AML-193 (cell line): ENCODE measurements around the gene PKN2.

Experiments
- DNase-seq, 2 experiments: peaks; one replicate each; lab custom pipeline; 2025; lab: John Stamatoyannopoulos, UW

The PKN2 gene

DNA sequence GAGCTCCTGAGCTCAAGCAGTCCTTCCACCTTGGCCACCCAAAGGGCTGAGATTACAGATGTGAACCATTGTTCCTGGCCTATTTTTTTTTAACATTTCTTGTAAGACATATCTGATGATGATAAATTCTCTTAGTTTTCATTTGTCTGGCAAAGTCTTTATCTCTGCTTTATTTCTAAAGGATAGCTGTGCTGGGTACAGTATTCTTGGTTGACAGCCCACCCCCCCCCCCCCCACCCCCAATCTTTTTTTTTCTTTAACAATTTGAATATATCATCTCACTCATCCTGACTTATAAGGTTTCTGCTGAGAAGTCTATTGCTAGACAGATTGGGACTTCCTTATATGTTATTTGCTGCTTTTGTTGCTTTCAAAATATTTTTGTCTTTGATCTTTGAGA lies 51.3 kb downstream of the PKN2 start:
- DNase-seq: no peak

DNA sequence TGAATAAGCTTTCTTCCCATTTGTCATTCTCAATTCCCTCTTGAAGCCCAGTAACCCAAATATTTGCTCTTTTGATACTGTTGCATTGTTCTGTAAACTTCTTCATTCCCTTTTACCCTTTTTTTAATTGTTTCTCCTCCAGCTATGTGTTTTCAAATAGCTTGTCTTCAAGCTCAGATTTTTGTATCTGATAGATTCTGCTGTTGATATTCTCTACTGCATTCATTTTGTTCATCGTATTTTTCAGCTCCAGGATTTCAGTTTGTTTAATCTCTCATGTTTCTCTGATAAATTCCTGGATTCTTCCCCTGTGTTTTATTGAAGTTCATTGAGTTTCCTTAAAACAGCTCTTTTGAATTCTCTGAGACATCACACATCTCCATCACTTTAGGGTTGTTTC lies 51.8 kb downstream of the PKN2 start:
- DNase-seq: no peak

DNA sequence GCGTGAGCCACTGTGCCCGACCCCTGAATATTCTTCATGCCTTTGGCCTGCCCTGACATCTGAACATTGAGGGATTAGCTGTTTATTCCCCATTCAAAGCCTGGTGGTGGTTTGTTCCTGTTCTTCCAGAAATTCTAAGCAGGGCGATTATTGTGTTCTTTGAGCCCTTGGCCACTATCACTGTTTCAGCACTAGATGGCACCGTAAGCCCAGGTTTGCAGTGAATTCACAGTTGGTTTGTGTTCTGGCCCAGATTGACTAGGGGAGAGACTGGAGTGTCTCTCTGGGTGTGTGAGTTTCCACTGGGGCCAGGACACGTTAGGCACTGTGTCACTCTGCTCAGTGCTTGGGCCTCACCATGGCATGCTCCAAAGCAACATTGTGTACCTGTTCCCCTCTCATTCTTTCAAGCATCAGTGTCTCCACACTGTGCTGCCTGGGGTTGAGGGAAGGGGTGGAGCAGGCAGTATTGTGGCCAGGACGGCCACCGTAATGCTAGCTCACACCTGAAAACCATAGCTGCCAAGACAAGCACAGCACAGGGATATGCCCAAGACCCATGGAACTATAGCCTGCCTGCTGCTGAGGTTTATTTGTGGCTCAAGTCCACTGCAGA lies 52.7 kb downstream of the PKN2 start:
- DNase-seq: peak; percentile 24 to 32

DNA sequence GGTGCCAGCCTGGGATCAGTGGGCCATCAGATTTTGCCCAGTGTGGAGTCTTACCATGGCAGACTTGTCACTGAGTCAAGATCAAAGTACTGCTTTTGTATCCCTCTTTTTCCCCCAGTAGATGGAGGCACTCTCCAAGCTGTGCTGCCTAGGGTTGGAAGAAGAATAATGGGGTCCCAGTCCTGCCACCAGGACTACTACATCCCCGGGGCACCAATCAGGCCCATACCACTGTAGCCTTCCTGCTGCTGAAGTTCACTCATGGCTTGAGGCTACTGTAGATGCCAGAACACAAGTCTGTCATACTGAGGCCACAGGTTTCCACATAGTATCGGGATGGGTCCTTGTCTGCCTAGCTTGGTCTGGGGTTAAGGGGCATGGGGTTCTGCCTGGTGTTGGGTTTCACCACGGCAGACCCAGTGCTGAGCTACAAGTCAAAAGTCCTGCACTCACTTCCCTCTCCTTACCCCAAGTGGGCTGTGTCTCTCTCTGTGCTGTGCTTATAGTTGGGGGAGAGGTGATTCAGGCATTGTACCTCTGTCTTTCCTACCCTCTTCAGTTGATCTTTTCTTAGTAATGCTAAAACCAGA lies 53.4 kb downstream of the PKN2 start:
- no peak for DNase-seq

DNA sequence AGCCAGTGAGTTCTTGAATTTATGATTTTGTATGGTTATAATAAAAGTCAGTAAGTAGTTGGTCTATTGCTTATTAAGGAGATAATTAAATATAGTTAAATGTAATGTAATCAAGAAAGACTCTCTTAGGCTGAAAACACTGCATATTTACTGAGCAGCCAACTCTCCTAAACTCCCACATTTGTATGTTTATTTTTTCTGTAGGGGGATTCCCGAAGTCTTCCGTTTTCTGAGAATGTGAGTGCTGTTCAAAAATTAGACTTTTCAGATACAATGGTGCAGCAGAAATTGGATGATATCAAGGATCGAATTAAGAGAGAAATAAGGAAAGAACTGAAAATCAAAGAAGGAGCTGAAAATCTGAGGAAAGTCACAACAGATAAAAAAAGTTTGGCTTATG lies 56.7 kb downstream of the PKN2 start:
- no peak for DNase-seq

DNA sequence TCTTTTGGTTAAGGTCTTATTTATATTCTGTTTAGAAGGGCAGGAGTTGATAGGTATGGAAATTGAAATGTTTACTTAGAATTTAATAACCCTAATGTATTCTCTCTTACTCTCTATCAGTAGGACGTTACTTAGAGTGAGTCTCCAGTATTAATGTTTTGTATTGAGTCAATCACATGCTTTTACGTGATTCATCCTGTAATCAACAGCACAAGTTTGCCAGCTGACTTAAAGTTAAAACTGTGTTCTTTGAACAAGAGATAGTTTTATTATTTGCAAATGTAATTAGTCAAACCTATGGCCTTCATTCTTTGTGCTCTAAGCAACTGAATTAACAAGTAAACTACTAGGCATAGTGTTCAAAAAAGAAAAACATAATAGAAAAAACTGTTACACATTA lies 57.3 kb downstream of the PKN2 start:
- DNase-seq: no peak

DNA sequence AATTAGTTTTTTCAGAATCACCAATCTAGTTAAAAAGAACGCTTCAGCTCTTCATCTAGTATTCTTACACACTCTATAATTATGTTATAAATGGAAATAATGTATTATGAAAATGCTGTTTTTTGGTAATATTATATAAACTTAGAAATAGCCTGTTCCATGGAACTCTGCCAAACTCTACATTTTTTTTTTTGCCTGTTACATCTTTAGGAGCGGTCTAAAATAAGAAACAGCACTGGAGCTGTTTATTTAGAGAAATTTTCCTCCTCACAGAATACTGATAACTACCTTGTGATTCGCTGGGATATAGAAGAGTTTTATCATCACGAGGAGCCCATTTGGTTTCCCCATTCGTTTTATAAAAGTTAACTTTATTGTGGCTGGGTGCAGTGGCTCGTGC lies 58.5 kb downstream of the PKN2 start:
- DNase-seq: no peak

DNA sequence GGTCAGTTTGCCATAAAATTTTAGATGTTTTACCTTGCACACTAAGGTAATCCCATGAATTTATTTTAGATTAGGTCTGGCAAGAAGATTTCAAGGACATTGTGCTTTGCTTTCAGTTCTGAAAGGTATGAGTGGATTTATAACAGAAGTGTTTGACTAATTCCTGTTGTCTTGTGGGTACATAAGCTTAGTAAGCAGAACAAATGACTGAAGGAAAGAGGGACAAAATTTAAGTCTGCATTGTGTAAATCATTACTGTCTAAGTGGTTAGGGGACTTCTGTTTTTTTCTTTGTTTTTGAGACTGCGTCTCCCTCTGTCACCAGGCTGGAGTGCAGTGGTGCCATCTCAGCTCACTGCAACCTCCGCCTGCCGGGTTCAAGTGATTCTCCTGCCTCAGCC lies 60.1 kb downstream of the PKN2 start:
- no peak for DNase-seq

DNA sequence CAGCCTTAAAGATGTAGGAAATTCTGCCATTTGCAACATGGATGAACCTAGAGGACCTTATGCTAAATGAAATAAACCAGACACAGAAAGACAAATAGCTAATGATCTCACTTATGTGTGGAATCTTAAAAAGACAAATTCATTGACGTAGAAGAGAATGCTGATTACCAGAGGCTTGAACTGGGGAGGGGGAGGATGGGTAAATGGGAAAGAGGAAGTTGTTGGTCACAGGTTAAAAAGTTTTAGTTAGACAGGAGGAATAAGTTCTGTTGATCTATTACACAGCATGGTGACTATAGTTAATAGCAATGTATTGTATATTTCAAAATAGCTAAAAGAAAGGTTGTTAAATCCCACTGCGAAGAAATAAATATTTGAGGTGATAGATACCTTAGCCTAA lies 62.8 kb downstream of the PKN2 start:
- DNase-seq: peak in 1 of 2 experiments; percentile 7

DNA sequence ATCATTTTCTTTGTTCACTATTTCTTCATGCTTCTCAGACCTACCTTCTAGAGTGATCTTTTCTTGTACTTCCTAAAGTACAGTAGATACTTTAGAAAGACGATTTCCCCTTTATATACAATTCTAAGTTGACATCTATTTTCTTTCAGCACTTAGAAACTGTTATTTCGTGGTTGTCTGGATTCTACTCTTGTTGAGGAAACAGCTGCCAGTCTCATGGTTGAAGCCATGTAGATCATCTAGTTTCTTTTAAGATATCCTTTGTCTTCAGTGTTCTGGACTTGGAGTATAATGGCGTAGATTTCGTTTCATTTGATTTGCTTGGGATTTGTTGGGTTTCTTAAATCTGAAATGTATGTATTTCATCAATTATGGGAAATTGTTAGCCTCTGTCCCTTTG lies 67.6 kb downstream of the PKN2 start:
- DNase-seq: no peak

DNA sequence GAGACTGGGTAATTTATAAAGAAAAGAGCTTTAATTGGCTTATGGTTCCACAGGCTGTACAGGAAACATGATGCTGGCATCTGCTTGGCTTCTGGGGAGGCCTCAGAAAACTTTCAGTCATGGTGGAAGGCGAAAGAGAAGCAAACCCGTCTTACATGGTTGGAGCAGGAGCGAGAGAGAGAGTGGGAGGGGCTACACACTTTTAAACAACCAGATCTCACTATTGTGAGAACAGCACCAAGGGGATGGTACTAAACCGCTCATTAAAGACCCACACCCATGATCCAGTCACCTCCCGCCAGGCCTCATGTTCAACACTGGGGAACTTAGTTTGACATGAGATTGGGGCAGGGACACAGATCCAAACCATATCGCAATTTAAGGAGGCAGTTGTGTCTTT lies 69.4 kb downstream of the PKN2 start:
- DNase-seq: no peak

DNA sequence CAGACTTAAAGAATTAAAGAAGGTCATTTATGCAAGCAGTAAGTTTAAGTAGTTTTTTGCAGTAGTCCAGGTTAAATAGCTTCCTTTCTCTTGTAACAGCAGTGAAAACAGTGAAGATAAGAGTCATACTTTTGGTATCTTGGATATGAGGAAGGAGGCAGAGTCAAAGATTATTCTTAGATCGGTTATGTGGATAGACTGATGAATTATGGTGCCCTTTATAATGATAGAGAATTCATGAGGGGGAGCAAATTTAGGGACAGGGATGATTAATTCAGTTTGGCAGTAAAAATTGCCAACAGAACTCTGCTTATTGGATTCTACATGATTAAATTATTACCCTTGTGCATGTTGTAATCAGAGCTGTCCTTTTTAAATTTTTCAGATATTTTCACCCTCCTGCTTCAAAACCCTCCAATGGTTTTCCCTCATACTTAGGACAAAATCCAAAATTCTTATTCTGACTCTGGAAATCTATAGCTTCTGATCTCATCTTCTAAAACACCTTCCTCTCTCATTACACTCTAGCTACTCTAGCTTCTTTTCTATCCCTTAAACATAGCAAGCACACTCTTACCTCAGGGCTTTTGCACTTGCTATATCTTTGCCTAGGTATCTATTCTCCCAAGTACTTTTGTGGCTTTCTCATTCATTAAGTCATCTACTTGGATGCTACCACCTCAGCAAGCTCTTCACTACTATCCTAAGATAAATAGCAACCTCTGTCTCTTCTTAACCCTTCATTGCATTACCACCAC lies 79.8 kb downstream of the PKN2 start:
- no peak for DNase-seq

DNA sequence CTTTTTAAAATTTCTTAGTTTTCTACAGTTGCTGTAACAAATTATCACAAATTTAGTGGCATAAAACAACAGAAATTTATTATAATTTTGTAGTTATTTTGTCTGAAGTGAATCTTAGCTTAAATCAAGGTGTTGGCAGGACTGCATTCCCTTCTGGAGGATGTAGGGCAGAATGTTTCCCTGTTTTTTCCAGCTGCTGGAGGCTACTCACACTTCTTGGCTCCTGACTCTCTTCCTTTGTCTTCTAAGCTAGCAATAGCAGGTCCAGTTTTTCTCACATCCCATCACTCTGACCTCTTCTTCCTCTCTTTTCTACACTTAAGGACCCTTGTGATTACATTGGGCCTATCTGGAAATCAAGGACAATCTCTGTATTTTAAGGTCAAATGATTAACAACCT lies 84.1 kb downstream of the PKN2 start:
- no peak for DNase-seq

DNA sequence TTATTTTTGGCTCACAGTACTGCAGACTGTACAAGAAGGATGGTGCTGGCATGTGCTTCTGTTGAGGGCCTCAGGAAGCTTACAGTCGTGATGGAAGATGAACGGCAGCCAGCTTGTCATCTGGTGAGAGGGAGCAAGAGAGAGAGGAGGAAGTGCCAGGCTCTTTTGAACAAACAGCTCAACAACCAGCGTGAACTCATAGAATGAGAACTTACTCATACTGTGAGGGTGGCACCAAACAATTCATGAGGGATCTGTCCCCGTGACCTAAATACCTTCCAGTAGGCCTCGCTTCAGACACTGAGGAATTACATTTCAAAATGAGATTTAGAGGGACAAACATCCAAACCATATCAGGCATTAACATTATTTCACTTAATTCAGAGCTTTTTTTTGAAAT lies 84.7 kb downstream of the PKN2 start:
- no peak for DNase-seq

DNA sequence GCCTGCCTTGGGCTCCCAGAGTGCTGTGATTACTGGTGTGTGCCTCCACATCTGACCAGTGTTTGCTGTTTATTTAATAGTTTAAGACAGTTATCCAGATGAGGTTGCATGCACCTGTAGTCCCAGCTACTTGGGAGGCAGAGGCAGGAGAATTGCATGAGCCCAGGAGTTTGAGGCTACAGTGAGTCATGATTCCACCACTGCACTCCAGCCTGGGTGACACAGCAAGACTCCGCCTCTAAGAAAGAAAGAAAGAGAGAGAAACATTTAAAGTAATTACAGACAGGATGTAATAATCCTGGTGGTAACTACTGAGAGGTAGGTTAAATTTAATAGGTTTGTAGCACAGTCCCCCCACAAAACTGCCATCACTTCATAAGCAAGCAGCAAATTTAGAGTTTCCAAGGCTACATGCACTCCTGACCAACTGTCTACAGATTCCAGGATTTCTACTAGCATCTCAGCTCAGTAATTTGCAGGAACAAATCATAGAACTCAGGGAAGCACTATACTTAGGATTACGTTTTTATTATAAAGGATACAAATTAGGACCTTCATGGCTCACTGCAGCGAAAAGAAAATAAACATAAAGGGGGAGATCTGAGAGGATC lies 89.6 kb downstream of the PKN2 start:
- DNase-seq: no peak

DNA sequence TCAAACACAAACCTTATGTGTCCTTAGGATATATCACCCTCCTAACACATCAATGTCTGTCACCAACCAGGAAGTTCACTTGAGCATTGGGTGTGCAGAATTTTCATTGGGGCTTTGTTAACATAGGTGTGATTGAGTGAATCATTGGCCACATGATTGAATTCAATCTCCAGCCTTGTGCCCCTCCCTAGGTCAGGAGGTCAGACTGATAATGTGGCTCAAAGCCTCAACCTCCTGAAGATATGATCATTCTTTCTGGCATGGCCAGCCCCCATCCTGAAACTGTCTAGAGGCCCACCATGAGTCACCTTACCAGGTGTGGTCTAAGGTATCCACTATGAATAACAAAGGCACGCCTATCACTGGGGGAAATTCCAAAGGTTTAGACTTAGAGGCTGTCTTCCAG lies 90.1 kb downstream of the PKN2 start:
- no peak for DNase-seq

DNA sequence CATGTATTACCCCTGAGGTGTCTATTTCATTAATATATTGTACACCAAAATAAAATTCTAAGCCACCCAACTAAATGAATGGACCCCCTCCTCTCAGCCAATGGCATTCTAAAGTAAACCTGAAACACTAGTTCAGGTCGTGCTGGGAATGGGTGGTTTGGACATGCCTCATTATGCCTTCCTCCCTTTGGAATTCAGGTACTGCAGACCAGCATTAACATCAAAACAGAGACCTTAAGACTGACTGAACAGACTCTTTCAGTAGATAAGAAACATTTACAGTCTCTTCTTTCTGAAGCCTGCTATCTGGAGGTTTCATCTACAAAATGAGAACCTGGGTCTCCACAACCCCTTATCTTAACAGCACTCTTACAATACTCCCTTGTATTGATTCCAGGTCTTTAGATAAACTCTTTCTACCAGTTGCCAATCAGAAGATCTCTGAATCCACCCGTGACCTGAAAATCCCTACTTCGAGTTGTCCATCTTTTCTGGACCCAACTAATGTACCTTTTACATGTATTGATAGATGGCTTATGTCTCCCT lies 93.6 kb downstream of the PKN2 start:
- no peak for DNase-seq

DNA sequence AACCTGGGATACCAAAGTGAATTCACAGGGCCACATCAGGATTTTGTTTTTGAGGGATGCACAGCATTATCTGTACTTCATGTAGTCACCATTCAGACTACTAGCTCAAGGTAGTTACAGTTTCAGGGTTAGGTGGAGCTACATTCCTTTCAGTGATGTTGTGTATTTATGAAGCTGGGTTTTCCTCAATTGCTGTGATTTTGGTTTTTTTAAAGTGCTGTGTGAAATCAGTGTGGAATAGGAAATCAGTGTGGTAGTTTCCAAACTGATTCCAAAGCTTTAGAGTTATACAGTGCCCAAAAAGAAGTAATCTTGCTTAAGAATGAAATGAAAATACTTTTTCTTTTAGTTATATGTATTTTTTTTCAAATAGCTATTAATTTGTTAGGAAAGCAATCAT lies 95.8 kb downstream of the PKN2 start:
- DNase-seq: no peak

DNA sequence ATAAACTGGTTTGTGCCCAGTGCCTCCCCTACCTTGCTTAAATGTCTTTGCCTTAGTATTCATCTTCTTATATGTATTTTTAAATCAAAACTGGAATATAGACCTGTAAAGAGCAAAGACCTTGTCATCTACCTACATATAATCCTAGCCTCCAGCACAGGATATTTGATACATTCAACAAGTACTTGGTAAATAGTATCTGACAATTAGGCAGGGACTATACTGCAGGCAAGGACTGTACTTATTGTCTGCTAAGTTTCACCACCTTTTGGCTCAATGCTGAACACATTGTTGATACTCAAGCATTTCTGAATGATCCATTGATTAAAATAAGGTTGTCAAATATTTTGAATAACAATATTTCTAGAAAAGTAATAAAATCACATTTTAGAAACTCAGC lies 96.4 kb downstream of the PKN2 start:
- no peak for DNase-seq

DNA sequence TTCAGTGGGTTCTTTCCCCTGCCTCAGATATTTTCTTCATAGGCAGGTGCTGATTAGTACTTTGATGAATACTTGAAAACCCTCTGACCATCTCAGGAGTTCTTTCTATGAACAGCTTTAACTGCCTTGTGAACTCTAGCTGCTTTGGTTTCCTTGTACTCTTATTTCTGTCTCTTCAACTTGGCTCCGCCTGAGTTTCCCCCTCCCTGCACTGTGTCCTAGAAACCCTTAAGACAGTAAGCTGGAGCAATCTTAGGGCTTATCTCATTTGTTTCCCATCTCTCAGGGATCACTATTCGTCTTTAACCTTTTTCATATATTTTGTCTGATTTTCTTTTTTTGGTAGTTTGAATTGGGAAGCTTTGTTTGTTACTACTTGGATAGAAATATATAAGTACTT lies 99.1 kb downstream of the PKN2 start:
- DNase-seq: no peak

DNA sequence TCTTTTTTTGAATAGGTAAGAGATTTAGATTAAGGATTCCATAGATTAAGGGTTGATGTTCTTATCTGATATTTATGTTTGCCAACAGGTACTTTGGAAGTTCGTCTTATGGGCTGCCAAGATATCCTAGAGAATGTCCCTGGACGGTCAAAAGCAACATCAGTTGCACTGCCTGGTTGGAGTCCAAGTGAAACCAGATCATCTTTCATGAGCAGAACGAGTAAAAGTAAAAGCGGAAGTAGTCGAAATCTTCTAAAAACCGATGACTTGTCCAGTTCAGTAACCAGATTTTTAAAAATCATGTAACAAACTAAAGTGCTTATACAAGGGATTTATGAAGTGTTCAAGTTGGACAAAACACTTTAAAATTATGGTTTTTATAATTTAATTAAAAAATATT lies 100.5 kb downstream of the PKN2 start:
- DNase-seq: no peak

DNA sequence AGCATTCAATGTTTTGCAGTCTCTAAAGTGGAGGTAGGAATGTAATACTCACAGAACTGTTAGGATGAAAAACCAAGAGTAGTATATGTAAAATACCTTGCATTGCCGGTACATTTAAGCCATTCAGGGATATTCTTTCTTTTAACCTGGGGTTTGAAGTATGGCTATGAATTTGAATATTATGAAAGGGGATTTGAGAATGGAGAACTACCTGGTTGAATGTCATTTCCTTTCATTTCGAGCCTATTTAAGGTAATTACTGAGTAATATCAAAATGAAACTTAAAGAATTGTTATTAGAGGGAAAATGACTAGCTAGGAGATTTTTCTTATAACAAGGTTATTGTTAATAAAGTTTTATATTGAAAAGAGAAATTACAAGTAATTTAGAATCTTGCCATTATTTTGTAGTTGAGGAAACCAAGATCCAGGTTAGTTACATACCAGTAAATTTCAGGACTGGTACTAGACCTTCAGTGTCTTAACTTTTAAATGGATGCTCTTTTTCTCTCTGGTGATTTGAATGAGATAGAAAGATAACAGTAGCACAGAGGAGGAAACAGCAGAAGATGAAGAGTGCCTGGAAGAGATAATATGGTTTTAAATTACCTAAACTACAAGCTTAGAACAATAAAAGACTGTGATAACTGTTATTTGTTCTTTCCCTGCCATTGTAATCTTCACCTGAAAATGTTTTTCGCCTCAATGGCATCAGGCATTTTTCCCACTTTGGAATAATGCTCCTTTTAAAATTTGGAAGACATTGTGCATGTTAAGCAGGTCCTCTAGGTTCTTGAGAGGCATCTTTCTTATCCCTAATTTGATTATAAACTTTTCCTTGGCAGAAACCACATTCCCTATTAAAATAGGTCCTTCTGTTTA lies 103.2 kb downstream of the PKN2 start:
- DNase-seq: no peak
